Upper lobe of left lung (tissue), 4 donors: Measurements from ENCODE around the gene FKBP6.
"Not testable (repeated sequence)": the region's sequence is repeated elsewhere in the genome, so short reads cannot be mapped to it uniquely, and the experiment has no call there.

ENCODE experiments used
- CTCF ChIP-seq, 6 experiments: fragments of 450-650 bp in 4 of 6; fragments of 200-600 bp in 2 of 6; sonication (generic) in 2 of 6; IDR thresholded peaks; one replicate each; pipeline ENCODE4 v1.5.1; 2016 to 2019; ENCODE audit warnings: antibody characterized with exemption in 6 of 6
- POLR2A ChIP-seq, 4 donors: fragments of 450-650 bp; IDR thresholded peaks; one replicate each; pipeline ENCODE4 v1.5.1; 2016 to 2017; ENCODE audit warnings: antibody characterized with exemption in 4 of 4, mild to moderate bottlenecking in 2 of 4

GRCh38 chr7:73319541-73319940 lies 8.4 kb upstream of the FKBP6 start:
- not testable (repeated sequence) for TF ChIP-seq CTCF, POLR2A (IDR thresholded peaks at IDR 0.05)
